ENCODE data around the gene PPP1CC.
A peak's percentile ranks its signal among the peaks of the same experiment; 100 is the strongest.

The PPP1CC gene

DNA sequence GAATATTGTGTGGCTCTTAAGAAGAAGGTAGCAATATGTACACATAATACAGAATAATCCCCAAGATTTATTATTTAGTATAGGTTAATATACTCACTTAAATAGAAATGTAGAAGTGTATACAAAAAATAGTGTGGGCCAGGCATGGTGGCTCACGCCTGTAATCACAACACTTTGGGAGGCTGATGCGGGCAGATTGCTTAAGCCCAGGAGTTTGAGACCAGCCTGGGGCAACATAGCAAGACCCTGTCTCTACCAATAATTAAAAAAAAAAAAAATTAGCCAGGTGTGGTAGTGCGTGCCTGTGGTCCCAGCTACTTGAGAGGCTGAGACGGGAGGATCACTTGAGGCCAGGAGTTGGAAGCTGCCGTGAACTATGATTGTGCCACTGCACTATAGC lies 38.5 kb downstream of the PPP1CC start:
- DNase-seq (ENCODE audit: low spot score) = no peak
- in situ Hi-C loops (cut with MboI; ENCODE audit: low pct_unique_long_range_greater_than_20kb, low sequenced_read_pairs, unreplicated experiment) = no loop called here
- TF ChIP-seq, protein P1, sequence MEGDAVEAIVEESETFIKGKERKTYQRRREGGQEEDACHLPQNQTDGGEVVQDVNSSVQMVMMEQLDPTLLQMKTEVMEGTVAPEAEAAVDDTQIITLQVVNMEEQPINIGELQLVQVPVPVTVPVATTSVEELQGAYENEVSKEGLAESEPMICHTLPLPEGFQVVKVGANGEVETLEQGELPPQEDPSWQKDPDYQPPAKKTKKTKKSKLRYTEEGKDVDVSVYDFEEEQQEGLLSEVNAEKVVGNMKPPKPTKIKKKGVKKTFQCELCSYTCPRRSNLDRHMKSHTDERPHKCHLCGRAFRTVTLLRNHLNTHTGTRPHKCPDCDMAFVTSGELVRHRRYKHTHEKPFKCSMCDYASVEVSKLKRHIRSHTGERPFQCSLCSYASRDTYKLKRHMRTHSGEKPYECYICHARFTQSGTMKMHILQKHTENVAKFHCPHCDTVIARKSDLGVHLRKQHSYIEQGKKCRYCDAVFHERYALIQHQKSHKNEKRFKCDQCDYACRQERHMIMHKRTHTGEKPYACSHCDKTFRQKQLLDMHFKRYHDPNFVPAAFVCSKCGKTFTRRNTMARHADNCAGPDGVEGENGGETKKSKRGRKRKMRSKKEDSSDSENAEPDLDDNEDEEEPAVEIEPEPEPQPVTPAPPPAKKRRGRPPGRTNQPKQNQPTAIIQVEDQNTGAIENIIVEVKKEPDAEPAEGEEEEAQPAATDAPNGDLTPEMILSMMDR (IDR thresholded peaks at IDR 0.05; ENCODE audit: extremely low read depth, insufficient read depth, missing control alignments) = no peak

DNA sequence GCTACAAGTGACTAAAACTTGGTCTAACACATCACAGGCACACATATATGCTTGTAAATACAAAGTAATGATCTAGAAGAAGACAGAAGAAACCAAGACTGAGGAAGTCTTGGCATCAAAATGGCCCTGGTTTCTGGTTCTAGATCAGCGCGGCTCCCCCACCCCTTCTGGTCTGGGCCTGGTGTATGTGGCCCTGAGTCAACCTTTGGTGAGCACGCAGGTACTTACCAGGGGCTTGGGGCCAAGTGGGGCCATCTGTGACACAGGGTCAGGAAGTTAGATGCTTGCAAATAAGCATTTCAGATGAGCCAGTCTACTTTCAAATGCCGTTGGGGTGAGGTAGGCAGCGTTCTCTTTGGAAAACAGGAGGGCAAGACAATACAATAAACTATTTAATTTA lies 40.6 kb downstream of the PPP1CC start:
- TF ChIP-seq, protein P1 (IDR thresholded peaks at IDR 0.05; ENCODE audit: extremely low read depth, insufficient read depth, missing control alignments) = no peak
- no peak for DNase-seq (ENCODE audit: low spot score)
- in situ Hi-C loops (cut with MboI; ENCODE audit: low pct_unique_long_range_greater_than_20kb, low sequenced_read_pairs, unreplicated experiment) = no loop called here

DNA sequence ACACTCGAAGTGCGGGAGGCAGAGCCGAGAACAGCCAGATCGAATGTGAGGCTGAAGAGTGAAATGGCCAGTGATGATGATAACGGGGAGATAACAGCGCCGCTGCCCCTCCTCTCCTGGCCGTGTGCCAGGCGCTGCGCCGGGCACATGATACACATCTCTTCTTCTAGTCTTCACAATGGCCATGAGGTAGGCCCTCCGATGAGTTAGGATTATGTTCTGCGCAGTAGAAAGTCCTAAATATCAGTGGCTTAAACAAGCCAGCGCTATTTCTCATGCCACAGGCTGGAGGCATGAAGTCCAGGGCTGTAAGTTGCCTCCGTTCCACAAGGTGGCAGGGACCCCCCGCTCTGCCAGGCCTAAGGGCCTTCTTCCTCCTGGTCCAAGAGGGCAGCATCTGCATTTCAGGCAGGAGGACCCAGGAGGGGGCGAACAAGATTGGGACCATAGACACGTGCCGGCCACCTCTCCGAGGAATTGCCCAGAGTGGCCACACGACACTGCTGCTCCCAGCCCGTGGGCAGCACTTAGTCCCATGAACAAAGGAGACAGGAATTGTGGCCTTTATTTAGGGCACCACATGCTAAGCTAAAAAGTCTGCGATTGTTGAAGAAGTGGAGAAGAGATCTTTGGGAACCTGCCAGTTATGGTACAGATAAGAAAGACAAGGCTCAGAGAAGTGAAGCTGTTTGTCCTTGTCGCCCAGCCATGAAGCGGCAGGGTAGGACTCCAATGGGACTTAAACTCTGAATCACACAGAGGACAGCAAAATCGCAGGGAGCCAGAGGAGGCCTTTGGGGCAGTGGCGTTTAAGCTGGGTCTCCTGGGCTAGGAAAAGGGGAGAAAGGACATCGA lies 42.9 kb downstream of the PPP1CC start:
- DNase-seq (ENCODE audit: low spot score) = no peak
- TF ChIP-seq, protein P1 (IDR thresholded peaks at IDR 0.05; ENCODE audit: extremely low read depth, insufficient read depth, missing control alignments) = no peak
- in situ Hi-C loops (cut with MboI; ENCODE audit: low pct_unique_long_range_greater_than_20kb, low sequenced_read_pairs, unreplicated experiment) = no loop called here

DNA sequence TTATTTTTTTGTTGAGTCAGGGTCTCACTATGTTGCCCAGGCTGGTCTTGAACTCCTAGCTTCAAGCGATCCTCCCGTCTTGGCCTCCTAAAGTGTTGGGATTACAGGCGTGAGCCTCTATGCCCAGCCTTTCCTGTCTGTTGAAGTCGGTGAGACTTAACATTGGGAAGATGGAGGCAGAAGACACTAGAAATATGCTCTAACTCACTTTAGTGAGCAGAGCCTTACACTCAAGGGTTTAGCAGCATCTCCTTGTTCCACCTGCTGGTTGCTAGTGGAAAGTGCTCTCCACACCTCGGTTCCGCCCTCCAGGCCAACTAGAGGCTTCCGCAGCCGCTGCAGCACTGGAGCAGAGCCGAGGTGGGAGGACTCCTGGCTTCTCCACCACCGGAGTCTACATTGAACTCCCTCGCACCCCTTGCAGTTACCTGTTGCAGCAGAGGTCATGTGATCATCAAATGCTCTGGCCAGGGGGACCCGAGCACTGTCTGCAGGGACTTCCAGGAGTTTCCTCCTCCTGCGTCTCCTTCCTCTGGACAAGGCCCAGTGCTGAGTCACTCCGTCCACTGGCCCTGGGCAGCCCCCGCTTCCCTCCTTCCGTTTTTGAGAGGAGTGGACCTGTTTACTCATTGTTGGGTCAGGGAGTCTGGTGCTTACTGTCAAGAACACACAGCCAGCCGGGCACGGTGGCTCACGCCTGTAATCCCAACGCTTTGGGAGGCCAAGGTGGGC lies 44.4 kb downstream of the PPP1CC start:
- in situ Hi-C loops (cut with MboI; ENCODE audit: low pct_unique_long_range_greater_than_20kb, low sequenced_read_pairs, unreplicated experiment) = no loop called here
- TF ChIP-seq, protein P1 (IDR thresholded peaks at IDR 0.05; ENCODE audit: extremely low read depth, insufficient read depth, missing control alignments) = peak; percentile 88
- peak; percentile 82 for DNase-seq (ENCODE audit: low spot score)

DNA sequence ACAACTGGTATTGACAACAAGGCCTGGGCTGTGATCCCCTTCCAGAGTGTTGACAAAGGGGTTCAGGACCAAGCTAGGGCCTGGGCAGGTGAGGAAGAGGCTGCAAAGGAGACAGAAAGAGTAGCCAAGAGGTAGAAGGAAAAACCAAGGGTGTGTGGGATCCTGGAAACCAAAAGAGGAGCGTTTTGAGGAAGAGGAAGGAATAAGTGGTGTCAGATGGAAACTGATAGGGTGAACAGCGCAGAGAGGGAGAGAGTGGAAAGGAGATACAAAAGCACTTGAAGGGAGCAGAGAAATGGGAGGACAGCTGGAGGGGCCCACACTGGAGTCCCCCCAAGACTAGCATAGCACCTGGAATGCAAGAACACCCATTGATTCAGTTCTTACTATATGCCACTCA lies 45.5 kb downstream of the PPP1CC start:
- in situ Hi-C loops (cut with MboI; ENCODE audit: low pct_unique_long_range_greater_than_20kb, low sequenced_read_pairs, unreplicated experiment) = no loop called here
- TF ChIP-seq, protein P1 (IDR thresholded peaks at IDR 0.05; ENCODE audit: extremely low read depth, insufficient read depth, missing control alignments) = no peak
- no peak for DNase-seq (ENCODE audit: low spot score)

DNA sequence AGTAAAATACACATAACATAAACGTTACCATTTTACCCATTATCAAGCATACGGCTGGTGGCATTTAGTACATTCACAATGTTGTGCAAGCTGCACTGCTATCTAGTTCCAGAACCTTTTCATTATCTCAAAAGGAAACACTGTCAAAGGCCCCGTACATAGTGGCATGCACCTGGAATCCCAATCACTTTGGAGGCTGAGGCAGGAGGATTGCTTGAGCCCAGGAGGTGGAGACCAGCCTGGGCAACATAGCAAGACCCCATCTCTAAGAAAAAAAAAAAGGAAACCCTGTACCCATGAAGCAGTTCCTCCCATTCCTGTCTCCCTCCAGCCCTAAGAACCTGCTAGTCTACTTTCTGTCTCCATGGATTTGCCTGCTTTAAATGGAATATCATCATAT lies 46.4 kb downstream of the PPP1CC start:
- no peak for DNase-seq (ENCODE audit: low spot score)
- TF ChIP-seq, protein P1 (IDR thresholded peaks at IDR 0.05; ENCODE audit: extremely low read depth, insufficient read depth, missing control alignments) = no peak
- in situ Hi-C loops (cut with MboI; ENCODE audit: low pct_unique_long_range_greater_than_20kb, low sequenced_read_pairs, unreplicated experiment) = no loop called here

Data from GM13977 (cell line).